ENCODE results near the gene KNSTRN. TPM values are rescaled to one million over a fixed set of nuclear protein-coding genes. Genes with fewer than 3 reads are reported as not detected.

The KNSTRN gene
- total RNA-seq, 4 donors from 2014 or later: 7.9 to 24.9 (median 12.9) TPM

- no peak for TF ChIP-seq CTCF (IDR thresholded peaks at IDR 0.05; ENCODE audit: low read depth)
Observed at GRCh38 chr15:40367686-40368611, 14.6 kb upstream of the KNSTRN start.

GRCh38 chr15:40368719-40369473 is 13.6 kb upstream of the KNSTRN start:
- no peak for TF ChIP-seq CTCF (IDR thresholded peaks at IDR 0.05; ENCODE audit: low read depth)

GRCh38 chr15:40369474-40369869 is 13.0 kb upstream of the KNSTRN start:
- TF ChIP-seq CTCF (IDR thresholded peaks at IDR 0.05; ENCODE audit: low read depth): no peak

GRCh38 chr15:40369971-40370370 is 12.6 kb upstream of the KNSTRN start:
- no peak for TF ChIP-seq CTCF (IDR thresholded peaks at IDR 0.05; ENCODE audit: low read depth)

- no peak for TF ChIP-seq CTCF (IDR thresholded peaks at IDR 0.05; ENCODE audit: low read depth)
Observed at GRCh38 chr15:40372981-40373380, 9.5 kb upstream of the KNSTRN start.

- no peak for TF ChIP-seq CTCF (IDR thresholded peaks at IDR 0.05; ENCODE audit: low read depth)
Observed at GRCh38 chr15:40377606-40378005, 4.9 kb upstream of the KNSTRN start.

GRCh38 chr15:40379374-40379773 is 3.1 kb upstream of the KNSTRN start:
- no peak for TF ChIP-seq CTCF (IDR thresholded peaks at IDR 0.05; ENCODE audit: low read depth)
